Measurements from ENCODE around the gene KLHDC4. TPM values are rescaled to one million over a fixed set of nuclear protein-coding genes. Genes with fewer than 3 reads are reported as not detected.
"Not testable (repeated sequence)": the region's sequence is repeated elsewhere in the genome, so short reads cannot be mapped to it uniquely, and the experiment has no call there.

KLHDC4 gene
- total RNA-seq, 4 donors from 2014 or later, result 16.2 to 29.4 (median 21.5) TPM

- H3K4me3 ChIP-seq, result no peak overlapping the region
- H3K4me1 ChIP-seq, result peaks cover 6 to 40% (median 19%) of the 10 kb centered on the region in 3 donors
- TF ChIP-seq, protein P1, sequence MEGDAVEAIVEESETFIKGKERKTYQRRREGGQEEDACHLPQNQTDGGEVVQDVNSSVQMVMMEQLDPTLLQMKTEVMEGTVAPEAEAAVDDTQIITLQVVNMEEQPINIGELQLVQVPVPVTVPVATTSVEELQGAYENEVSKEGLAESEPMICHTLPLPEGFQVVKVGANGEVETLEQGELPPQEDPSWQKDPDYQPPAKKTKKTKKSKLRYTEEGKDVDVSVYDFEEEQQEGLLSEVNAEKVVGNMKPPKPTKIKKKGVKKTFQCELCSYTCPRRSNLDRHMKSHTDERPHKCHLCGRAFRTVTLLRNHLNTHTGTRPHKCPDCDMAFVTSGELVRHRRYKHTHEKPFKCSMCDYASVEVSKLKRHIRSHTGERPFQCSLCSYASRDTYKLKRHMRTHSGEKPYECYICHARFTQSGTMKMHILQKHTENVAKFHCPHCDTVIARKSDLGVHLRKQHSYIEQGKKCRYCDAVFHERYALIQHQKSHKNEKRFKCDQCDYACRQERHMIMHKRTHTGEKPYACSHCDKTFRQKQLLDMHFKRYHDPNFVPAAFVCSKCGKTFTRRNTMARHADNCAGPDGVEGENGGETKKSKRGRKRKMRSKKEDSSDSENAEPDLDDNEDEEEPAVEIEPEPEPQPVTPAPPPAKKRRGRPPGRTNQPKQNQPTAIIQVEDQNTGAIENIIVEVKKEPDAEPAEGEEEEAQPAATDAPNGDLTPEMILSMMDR (IDR thresholded peaks at IDR 0.05), result no peak
- no peak for TF ChIP-seq POLR2A (IDR thresholded peaks at IDR 0.05)
- intact Hi-C loops (cut with DNase I), result no loop called here
- H3K27ac ChIP-seq, result no peak overlapping the region
- DNase-seq, result no peak
- H3K27me3 ChIP-seq, result peaks cover 0 to 28% (median 0%) of the 10 kb centered on the region in 4 donors
- H3K9me3 ChIP-seq, result no peaks in the 10 kb centered on the region
- H3K36me3 ChIP-seq, result no peaks in the 10 kb centered on the region
- WGBS, 2 donors, result 72 to 84% methylated on average over 9 to 10 of the region's 10 CpGs
Observed at GRCh38 chr16:87784812-87785211, 19.0 kb upstream of the KLHDC4 start.

DNA sequence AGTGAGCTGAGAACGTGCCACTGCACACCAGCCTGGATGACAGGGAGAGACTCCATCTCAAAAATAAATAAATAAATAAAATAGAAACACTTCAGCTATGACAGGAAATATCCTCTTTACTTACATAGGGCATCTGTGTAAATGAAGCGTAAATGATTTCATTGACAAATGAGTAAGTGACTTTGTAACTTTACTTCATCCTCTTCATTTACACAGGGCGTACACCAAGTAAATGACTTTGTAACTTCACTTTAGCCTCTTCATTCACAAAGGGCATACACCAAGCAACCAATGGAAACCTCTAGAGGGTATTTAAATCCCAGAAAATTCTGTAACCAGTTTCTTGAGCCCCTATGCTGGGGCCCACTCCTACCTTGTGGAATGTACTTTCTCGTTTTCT is 16.2 kb upstream of the KLHDC4 start:
- peaks cover 20 to 41% (median 22%) of the 10 kb centered on the region in 3 donors for H3K4me1 ChIP-seq
- 85 to 89% methylated on average over 4 of the region's 4 CpGs for WGBS, 2 donors
- no peak overlapping the region for H3K27ac ChIP-seq
- intact Hi-C loops (cut with DNase I), result no loop called here
- TF ChIP-seq, protein P1 (IDR thresholded peaks at IDR 0.05), result no peak
- H3K36me3 ChIP-seq, result no peaks in the 10 kb centered on the region
- DNase-seq, result no peak
- H3K4me3 ChIP-seq, result no peak overlapping the region
- no peaks in the 10 kb centered on the region for H3K9me3 ChIP-seq
- H3K27me3 ChIP-seq, result peaks cover 0 to 29% (median 0%) of the 10 kb centered on the region in 4 donors

DNA sequence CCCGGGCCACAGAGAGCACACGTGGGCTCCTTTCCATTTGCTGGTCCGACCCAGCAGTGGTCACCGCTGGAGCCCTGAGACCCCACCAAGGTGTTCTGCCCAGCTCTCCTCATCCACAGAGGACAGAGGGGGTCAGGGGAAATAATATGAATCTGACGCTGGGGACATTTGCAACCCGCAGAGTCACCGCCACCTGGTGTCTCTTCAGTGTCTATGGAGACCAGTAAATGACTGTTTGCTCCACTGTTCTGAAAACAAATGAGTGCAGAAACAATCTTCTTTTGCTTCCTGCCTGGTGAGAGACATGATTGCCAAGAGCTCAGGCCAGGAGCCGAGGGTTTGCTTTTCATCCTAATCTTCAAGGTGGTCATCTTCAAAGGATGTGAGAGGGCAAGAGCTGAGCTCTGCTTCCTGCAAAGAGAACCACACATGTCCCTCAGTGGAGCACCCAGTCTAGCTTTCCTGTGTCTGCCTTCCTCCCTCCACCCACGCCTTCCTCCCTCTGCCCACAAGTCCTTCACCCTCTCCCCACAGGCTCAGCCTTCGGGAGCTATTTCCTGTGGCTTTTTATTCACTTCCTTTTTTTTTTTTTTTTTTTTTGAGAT is 14.7 kb upstream of the KLHDC4 start:
- peak overlapping the region in 3 of 4 donors; percentile 9 to 44 (median 23) for H3K27ac ChIP-seq
- no peak overlapping the region for H3K4me3 ChIP-seq
- intact Hi-C loops (cut with DNase I), result no loop called here
- no peaks in the 10 kb centered on the region for H3K36me3 ChIP-seq
- WGBS, 2 donors, result 52 to 65% methylated on average over 5 to 6 of the region's 10 CpGs
- TF ChIP-seq POLR2A (IDR thresholded peaks at IDR 0.05), result no peak
- TF ChIP-seq, protein P1 (IDR thresholded peaks at IDR 0.05), result no peak
- DNase-seq, result no peak
- H3K9me3 ChIP-seq, result no peaks in the 10 kb centered on the region
- H3K4me1 ChIP-seq, result peaks cover 20 to 41% (median 22%) of the 10 kb centered on the region in 3 donors
- H3K27me3 ChIP-seq, result peaks cover 0 to 35% (median 0%) of the 10 kb centered on the region in 4 donors

GRCh38 chr16:87778830-87779579 is 13.2 kb upstream of the KLHDC4 start:
- Histone ChIP-seq H3K4me1 (peaks cover 20 to 41% (median 22%) of the 10 kb centered on the region in 3 donors), H3K9me3 (no peaks in the 10 kb centered on the region), H3K27me3 (peaks cover 0 to 26% (median 0%) of the 10 kb centered on the region in 4 donors), H3K4me3 (no peak overlapping the region), H3K27ac (peak overlapping the region; percentile 56 to 68 (median 65)), H3K36me3 (no peaks in the 10 kb centered on the region)
- WGBS, 2 donors, result 10 to 33% methylated on average over 20 to 26 of the region's 41 CpGs
- peak; percentile 50 for DNase-seq
- TF ChIP-seq POLR2A (IDR thresholded peaks at IDR 0.05), result no peak
- TF ChIP-seq, protein P1 (IDR thresholded peaks at IDR 0.05), result peak; percentile 90 to 100 (median 99)
- intact Hi-C loops (cut with DNase I), result loop anchor here (2.0 kb wide), 1 partner anchor 92 kb away; no protein-coding TSS in a partner anchor

- DNase-seq, result no peak
- intact Hi-C loops (cut with DNase I), result loop anchor here (2.0 kb wide), 1 partner anchor 92 kb away; no protein-coding TSS in a partner anchor
- Histone ChIP-seq H3K4me1 (peaks cover 20 to 41% (median 22%) of the 10 kb centered on the region in 3 donors), H3K4me3 (no peak overlapping the region), H3K9me3 (no peaks in the 10 kb centered on the region), H3K36me3 (no peaks in the 10 kb centered on the region), H3K27me3 (peaks cover 0 to 20% (median 0%) of the 10 kb centered on the region in 4 donors), H3K27ac (peak overlapping the region; percentile 56 to 68 (median 65))
- WGBS, 2 donors, result 57 to 83% methylated on average over 2 to 10 of the region's 13 CpGs
- no peak for TF ChIP-seq POLR2A (IDR thresholded peaks at IDR 0.05)
- TF ChIP-seq, protein P1 (IDR thresholded peaks at IDR 0.05), result no peak
Observed at GRCh38 chr16:87778476-87778829, 12.7 kb upstream of the KLHDC4 start.

GRCh38 chr16:87773836-87774235 is 8.1 kb upstream of the KLHDC4 start:
- DNase-seq; H3K36me3 ChIP-seq; H3K9me3 ChIP-seq; intact Hi-C loops (cut with DNase I); H3K4me3 ChIP-seq; H3K27ac ChIP-seq: not testable (repeated sequence)
- H3K27me3 ChIP-seq, result peaks cover 0 to 12% (median 0%) of the 10 kb centered on the region in 4 donors
- 89% methylated on average over 16 of the region's 16 CpGs for WGBS, 2 donors
- H3K4me1 ChIP-seq, result peaks cover 11 to 23% (median 14%) of the 10 kb centered on the region in 3 donors

GRCh38 chr16:87767456-87767855 is 1.7 kb upstream of the KLHDC4 start:
- DNase-seq; H3K27me3 ChIP-seq; H3K9me3 ChIP-seq; H3K4me3 ChIP-seq; H3K27ac ChIP-seq; intact Hi-C loops (cut with DNase I): not testable (repeated sequence)
- peaks cover 0 to 17% (median 0%) of the 10 kb centered on the region in 3 donors for H3K36me3 ChIP-seq
- H3K4me1 ChIP-seq, result peaks cover 9 to 43% (median 16%) of the 10 kb centered on the region in 3 donors
- 72 to 81% methylated on average over 4 of the region's 4 CpGs for WGBS, 2 donors
